NCI-H2029 (cell line): ENCODE results near the gene EGFR.
"Not testable (repeated sequence)": the region's sequence is repeated elsewhere in the genome, so short reads cannot be mapped to it uniquely, and the experiment has no call there.

Source experiments
- DNase-seq: peaks from one replicate; lab custom pipeline; 2025; lab: John Stamatoyannopoulos, UW

Gene EGFR

DNA sequence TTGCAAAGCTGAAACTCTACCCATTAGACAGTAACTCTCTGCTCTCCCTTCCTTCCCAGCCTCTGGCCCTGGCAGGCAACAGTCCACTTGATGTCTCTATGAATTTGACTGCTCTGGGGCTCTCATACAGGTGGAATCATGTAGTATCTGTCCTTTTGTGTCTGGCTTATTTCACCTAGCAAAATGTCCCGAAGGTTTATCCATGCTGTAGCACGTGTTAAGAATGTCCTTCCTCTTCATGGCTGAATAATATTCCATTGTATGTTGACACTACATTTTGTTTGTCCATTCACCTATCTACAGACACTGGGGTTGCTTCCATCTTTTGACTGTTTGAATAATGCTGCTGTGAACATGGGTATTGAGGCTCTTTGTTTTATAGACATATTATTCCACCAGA, 128.9 kb downstream of the EGFR start:
- no peak for DNase-seq

DNA sequence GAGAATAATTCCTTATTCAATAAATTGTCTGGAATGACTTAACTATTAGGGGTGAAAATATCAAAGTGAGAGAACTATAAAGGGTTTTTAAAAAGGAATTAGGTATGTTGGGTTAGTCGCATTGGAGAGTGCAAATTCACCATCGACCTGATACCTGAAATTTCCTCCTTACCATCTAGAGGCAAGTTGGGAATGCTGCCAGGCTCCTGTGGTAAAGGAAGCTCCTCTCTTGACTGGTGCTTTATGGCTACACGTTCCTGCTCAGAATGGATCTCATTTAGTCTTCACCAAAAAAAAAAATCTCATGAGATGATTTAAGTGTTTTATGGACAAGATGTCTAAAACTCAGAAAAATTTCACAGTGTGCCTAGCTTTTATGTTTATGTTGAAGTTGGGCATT, 129.8 kb downstream of the EGFR start:
- peak; percentile 77 for DNase-seq

DNA sequence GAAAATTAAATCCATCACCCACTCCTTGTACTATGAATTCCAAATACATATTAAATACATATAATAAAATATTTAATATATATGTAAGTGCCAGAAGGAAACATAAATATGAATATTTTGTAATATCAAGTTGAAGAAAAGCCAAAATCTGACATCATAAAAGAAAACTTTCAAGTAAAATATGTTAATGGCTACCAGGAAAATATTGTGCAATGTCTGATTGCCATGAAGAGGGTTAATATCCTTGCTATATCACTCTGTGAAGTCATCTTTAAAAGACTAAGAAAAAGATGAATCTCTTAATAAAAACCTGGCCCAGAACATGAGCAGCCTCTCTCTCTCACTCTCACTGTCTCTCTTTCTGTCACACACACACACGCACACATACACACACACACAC, 130.2 kb downstream of the EGFR start:
- DNase-seq: no peak

DNA sequence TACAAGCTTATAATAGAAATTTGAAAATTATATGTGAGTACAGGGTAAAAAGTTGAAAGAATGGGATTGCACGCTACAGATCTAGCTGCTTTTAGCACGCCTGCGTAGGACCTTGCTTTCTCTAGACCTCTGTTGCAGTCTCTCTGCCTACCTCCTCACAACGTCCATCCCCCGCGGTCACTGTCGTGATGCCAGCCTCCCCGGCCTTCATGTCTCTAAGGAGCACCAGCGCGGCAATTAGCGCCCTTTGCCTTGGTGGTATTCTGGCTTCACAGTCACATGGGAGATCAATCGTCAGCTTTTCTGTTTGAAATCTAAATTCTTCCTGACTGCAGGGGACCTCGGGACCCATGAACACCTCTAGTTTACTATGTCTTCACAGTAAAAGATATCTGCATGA, 131.3 kb downstream of the EGFR start:
- no peak for DNase-seq

DNA sequence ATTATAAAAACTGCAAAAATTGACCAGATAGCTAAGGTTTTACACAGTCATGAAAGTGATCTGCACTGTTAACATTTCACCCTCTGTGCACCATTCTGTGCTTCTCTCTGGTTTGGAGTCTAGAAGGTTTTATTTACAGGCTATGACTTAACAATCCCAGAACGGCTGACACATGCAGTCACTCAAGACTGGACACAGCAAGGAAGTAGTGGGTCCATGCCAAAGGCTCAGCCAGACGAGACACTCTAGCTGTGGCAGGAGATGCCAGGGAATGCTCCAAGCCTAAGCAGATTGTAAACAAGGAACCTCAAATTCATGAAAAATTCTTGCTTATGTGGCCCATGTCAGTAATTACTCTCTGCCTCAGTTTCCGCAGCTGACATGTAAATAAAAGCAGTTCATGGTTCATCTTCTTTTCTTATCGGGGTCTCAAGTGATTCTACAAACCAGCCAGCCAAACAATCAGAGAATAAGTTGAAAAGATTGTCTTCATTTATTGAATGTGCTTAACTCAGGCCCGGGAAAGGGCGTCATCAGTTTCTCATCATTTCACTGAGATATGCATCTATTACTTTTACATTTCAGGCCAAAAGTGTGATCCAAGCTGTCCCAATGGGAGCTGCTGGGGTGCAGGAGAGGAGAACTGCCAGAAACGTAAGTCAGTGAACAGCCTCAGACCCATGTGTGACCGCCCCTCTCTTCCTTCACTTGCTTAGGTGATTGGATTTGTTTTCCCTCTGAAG, 132.1 kb downstream of the EGFR start:
- DNase-seq: no peak

DNA sequence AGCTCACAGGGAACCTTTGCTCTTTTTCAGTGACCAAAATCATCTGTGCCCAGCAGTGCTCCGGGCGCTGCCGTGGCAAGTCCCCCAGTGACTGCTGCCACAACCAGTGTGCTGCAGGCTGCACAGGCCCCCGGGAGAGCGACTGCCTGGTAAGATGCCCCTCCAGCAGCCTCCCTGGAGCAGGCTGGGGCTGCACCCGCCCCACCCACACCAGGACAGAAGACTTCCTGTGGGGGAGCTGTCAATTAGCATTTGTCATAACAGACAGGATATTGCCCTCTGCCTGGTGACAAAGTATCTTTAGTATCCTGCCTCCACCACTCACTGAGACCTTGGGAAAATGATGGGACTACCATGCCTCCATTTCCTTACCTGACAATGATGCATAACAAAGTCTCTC, 133.7 kb downstream of the EGFR start:
- no peak for DNase-seq

DNA sequence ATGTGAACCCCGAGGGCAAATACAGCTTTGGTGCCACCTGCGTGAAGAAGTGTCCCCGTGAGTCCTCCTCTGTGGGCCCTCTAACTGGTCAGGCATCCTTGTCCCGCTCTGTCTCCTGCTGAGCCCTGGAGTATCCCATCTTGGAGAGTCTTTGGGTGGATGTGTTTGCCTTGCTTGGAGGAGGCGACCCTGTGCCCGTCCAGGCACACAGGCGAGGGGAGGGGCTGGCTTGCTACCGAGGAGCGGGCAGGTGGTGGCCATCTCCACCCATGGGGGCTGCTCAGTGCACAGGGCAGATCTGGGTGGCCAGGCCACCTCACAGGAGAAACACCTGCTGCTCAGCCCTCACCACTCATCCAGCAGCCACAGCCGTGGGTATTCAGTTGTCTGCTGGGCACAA, 135.3 kb downstream of the EGFR start:
- no peak for DNase-seq

DNA sequence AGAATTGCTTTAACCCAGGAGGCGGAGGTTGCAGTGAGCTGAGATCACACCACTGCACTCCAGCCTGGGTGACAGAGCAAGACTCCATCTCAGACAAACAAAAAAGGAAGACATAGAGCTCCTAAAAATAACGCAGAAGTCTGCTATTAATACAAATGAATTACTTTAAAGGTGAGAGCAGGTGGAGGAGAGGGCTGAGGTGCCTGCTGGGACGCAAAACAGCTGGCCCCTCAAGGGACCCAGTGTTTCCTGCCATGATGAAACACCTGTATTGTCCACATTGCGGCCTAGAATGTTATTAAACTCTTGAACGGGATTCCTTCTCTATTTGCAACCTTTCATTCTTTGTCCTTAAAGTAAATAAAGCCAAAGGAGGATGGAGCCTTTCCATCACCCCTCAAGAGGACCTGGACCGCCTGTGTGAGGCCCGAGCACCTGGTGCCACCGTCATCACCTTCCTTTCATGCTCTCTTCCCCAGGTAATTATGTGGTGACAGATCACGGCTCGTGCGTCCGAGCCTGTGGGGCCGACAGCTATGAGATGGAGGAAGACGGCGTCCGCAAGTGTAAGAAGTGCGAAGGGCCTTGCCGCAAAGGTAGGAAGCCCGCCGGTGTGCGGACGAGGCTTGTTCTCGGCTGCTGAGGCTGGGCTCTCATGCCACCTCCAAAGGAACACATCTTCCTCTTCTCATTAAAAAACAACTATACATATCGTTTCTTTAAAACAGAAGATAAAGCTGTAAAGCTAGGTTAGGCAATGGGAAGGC, 136.7 kb downstream of the EGFR start:
- peak; percentile 28 for DNase-seq

DNA sequence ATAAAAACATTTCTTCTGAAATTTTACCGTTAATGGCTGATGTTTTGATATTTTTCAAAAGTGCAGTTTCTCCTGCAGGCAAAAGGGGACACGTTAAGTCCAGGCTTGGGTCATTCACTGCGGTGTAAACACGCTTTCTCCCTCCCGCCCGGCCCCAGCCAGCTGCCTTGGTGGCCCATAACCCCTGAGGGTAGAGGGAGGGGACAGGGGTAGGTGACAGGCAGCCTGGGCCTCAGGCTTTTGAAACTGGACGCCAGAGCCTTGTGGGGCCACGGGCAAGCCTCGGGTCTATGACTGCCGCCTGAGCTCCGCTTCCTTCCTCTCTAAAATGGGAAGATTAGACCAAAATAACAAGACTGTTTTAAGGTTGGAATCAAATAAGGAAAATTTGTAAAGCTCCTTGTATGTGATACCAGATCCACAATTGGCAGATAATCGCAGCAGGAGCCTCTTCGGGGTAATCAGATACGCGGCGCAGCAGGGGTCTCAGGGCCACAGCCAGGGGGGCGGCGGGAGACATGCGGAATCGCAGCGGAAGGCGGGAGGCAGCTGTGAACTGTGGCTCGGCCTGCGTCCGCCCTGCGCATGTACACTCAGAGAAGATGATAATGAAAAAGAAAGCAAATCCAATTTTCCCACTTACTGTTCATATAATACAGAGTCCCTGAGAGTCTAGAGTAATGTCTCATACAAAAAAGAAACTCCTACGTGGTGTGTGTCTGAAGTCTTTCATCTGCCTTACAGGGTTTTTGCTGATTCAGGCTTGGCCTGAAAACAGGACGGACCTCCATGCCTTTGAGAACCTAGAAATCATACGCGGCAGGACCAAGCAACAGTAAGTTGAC, 138.3 kb downstream of the EGFR start:
- no peak for DNase-seq

DNA sequence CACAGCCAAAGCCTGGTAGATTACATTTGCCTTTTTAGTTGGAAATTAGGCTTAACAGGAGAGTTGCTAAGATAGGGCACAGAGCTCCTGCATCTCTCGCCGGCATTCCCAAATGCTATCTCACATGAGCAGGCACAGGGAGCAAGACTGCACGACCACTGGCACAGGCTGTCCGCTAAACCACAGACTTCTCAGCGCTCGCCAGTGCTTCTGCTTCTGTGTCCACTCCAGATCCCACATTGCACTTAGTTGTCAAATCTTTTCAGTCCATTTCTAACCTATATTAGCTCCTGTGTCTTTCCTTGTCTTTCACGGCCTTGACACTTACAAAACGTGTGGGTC, 138.9 kb downstream of the EGFR start:
- DNase-seq: no peak

DNA sequence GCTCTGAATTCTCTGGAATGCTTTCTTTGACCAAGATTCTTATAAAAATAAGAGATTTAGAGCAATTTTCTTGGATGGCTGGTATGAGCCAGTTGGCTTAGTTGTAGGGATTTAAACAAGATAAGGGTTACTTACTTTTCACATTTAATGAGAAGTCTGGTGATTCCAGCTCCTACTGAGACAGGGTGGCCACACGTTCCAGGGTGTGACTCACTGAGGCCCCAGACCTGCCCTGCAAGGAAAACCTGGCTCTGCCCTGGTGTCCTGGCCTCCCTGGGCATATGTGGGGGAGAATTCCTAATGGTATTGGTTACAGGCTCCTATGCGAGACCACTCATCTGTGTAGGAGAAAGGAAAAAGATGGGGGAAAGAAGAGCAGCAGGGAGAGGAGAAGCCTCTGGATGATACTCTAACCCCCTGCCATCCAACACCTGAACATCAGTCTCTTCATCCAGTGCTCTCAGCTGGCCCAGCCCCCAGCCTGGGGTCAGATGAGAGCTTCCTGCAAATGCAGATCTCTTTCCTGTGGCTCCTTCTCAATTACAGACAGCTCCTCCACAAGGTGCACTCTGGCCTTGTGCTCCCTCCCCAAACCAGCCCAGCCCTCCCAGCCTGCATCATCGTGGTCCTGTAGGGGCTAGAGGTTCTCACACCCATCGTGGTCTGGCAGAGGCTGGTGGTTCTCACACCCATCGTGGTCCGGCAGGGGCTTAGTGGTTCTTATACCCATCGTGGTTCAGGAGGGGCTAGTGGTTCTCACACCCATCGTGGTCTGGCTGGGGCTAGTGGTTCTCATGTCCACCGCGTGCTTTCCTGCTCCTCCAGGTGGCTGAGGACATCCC, 139.9 kb downstream of the EGFR start:
- no peak for DNase-seq

DNA sequence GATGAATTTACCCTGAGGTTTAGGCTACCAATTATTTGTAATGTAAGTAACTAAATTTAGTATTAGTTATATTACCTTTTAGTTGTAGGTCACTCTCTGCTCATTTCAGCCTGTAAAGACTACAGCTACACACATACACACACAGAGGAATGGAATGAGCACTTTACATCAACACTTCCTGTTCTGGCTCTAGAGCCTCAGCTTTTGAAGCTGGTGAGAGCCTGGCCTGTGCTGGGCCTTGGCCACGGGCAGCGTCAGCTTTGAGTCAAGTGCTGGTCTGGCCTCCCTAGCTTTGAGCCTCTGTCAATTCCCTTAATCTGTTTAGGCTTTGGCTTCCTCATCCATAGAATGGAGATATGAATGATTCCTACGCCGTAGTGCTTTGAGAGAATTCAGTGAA, 141.7 kb downstream of the EGFR start:
- no peak for DNase-seq

DNA sequence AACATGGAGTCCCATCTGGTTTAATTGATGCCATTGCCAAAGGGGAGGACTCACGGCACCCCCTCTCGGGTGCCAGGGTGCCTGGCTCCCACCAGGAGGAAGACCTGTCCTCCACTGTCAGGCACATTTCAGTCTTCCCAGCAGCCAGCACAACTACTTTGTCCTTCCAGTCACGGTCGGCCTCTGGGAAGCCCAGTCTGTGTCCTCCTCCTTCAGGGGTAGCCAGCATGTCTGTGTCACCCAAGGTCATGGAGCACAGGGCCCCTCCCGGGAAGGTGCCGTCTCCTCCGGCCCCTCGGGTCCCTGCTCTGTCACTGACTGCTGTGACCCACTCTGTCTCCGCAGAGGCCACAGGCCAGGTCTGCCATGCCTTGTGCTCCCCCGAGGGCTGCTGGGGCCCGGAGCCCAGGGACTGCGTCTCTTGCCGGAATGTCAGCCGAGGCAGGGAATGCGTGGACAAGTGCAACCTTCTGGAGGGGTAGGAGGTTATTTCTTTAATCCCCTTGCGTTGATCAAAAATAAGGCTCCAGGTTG, 142.4 kb downstream of the EGFR start:
- DNase-seq: no peak

DNA sequence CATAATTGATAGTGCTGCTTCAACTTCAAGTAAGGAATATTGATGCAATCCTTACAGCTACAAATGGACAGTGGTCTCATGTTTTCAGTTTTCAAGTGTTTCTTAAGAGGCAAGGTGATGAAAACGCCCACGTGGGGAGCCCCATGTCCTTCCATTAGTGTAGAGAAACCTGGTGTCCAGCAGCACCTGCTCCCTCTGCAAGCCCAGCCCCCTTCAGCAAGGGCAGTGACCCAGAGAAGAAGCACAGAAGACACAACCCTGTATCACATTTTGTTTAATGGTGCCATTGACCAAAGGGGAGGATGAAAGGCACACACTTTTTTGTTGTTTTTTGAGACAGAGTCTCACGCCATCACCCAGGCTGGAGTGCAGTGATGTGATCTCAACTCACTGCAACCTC, 143.7 kb downstream of the EGFR start:
- no peak for DNase-seq

DNA sequence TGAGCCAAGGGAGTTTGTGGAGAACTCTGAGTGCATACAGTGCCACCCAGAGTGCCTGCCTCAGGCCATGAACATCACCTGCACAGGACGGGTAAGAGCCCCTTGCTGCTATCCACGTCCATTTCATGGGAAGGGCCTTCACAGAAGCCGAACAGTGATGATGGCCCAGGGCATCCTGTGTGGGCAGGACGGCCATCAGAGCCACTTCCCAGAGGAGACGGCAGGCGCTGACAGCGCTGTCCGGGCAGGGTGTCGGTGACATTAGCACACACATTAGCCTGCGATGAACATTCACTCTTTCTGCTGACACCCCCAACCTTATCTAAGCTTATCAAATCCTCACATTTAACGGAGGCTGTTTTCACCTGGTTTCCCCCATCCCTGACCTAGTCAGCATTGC, 144.9 kb downstream of the EGFR start:
- DNase-seq: no peak

DNA sequence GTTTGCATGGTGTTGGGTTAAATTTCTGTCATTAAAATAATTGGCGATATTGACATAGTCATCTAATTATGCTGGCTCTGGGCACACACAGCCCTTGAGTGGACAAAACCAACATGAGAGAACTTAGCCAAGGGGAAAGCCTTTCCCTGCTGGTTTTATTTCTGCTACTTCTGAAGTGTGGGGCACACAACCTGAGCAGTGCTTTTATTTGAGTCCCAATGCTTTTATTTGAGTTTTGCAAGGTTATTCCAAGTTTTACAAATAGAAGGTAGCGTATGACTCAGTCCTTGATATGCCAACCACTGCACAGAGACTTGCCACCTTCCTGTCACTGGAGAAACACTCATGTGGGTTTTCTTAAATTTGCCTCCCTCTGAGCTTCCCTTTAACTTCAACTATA, 145.7 kb downstream of the EGFR start:
- peak; percentile 35 for DNase-seq

DNA sequence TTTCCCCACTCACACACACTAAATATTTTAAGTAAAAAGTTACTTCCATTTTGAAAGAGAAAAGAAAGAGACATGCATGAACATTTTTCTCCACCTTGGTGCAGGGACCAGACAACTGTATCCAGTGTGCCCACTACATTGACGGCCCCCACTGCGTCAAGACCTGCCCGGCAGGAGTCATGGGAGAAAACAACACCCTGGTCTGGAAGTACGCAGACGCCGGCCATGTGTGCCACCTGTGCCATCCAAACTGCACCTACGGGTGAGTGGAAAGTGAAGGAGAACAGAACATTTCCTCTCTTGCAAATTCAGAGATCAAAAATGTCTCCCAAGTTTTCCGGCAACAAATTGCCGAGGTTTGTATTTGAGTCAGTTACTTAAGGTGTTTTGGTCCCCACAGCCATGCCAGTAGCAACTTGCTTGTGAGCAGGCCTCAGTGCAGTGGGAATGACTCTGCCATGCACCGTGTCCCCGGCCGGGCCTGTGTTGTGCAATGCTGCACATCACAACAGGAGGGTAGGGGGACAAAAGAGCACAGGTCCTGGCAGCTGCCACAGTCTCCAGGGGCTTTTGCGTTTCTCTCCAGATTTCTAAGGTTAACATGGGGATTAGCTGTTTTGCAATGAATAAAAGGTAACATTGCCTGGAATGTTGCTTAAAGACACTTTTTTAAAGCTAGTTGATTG, 146.5 kb downstream of the EGFR start:
- DNase-seq: no peak

DNA sequence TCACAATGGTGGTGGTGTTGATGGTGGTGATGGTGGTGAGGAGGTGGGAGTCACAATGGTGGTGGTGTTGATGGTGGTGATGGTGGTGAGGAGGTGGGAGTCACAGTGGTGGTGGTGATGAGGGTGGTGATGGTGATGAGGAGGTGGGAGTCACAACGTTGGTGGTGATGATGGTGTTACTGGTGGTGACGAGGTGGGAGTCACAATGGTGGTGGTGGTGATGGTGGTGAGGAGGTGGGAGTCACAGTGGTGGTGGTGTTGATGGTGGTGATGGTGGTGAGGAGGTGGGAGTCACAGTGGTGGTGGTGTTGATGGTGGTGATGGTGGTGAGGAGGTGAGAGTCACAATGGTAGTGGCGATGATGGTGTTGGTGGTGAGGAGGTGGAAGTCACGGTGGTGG, 148.5 kb downstream of the EGFR start:
- not testable (repeated sequence) for DNase-seq

DNA sequence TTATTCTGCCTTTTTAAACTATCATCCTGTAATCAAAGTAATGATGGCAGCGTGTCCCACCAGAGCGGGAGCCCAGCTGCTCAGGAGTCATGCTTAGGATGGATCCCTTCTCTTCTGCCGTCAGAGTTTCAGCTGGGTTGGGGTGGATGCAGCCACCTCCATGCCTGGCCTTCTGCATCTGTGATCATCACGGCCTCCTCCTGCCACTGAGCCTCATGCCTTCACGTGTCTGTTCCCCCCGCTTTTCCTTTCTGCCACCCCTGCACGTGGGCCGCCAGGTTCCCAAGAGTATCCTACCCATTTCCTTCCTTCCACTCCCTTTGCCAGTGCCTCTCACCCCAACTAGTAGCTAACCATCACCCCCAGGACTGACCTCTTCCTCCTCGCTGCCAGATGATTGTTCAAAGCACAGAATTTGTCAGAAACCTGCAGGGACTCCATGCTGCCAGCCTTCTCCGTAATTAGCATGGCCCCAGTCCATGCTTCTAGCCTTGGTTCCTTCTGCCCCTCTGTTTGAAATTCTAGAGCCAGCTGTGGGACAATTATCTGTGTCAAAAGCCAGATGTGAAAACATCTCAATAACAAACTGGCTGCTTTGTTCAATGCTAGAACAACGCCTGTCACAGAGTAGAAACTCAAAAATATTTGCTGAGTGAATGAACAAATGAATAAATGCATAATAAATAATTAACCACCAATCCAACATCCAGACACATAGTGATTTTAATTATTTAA, 151.7 kb downstream of the EGFR start:
- no peak for DNase-seq

DNA sequence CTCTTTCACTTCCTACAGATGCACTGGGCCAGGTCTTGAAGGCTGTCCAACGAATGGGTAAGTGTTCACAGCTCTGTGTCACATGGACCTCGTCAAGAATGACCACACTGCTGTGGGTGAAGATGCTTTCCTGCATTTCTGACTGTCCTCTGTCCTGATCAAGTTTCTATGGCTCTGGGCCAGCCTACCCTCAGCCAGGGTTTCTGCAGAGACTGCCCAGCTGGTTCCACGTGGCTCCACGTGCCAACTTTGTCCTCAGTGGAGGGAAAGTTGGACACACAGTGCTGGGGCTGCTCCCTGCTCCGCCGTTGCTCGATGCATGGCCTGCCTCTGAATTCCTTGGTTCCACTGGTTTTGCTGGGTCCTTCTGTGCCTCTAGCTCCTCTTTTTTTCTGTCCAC, 152.3 kb downstream of the EGFR start:
- no peak for DNase-seq
